Muscle of leg (tissue), 11 donors: Measurements from ENCODE around the gene LYRM4. TPM values are rescaled to one million over a fixed set of nuclear protein-coding genes. Genes with fewer than 3 reads are reported as not detected.
A peak's percentile ranks its signal among the peaks of the same experiment; 100 is the strongest.

Source experiments
- DNase-seq: peaks from one replicate; pipeline ENCODE4 v3.0.0; 2013
- H3K27ac ChIP-seq: one replicate; pipeline ENCODE4 v1.5.1; 2013; ENCODE audit warnings: mild to moderate bottlenecking, low read length, control low read depth
- H3K27me3 ChIP-seq: one replicate; pipeline ENCODE4 v1.6.1; 2013; ENCODE audit warnings: low read length; ENCODE audit not compliant: control insufficient read depth, insufficient read depth
- H3K36me3 ChIP-seq: one replicate; pipeline ENCODE4 v1.6.1; 2013; ENCODE audit warnings: low read length; ENCODE audit not compliant: control insufficient read depth, insufficient read depth
- H3K4me1 ChIP-seq: one replicate; pipeline ENCODE4 v1.6.1; 2013; ENCODE audit warnings: low read length; ENCODE audit not compliant: control insufficient read depth, insufficient read depth
- H3K4me3 ChIP-seq: one replicate; pipeline ENCODE4 v1.5.1; 2013; ENCODE audit warnings: low read length, control low read depth
- H3K9me3 ChIP-seq: replicated peaks from 2 replicates; pipeline ENCODE4 v1.6.1; 2013; ENCODE audit warnings: low read depth, low read length; ENCODE audit not compliant: control insufficient read depth
- WGBS: methylation state at CpG from one replicate; pipeline ENCODE4 v1.1.5; 2013; ENCODE audit warnings: missing lambda C conversion rate; ENCODE audit not compliant: insufficient coverage; 5-methylcytosine and 5-hydroxymethylcytosine counted together
- polyA plus RNA-seq, 8 donors: library from polyadenylated mRNA; unstranded; fragments of 120-200 nt; gene quantifications; one replicate each; pipeline versions ENCODE4 v1.2.1 to v1.2.3, GENCODE V29; 2013; ENCODE audit warnings: inconsistent platforms in 1 of 8, low replicate concordance in 1 of 8; ENCODE audit not compliant: insufficient read length in 8 of 8, insufficient read depth in 1 of 8
- total RNA-seq: library from RNA; stranded (reverse); fragments of 120-200 nt; gene quantifications from one replicate; pipeline ENCODE4 v1.2.4, GENCODE V29; 2013

LYRM4 gene
- total and polyA plus RNA-seq, 9 donors = 21.8 to 36.6 (median 29.4) TPM

- Histone ChIP-seq H3K4me3 (no peak overlapping the region), H3K4me1 (no peaks in the 10 kb centered on the region), H3K27ac (no peak overlapping the region), H3K27me3 (no peaks in the 10 kb centered on the region), H3K36me3 (no peaks in the 10 kb centered on the region), H3K9me3 (no peaks in the 10 kb centered on the region)
- no peak for DNase-seq
- WGBS = 20% methylated on average over 1 of the region's 5 CpGs
These were observed 9.4 kb upstream of the LYRM4 start for GRCh38 chr6:5270093-5270680.

GRCh38 chr6:5266423-5266822 lies 5.7 kb upstream of the LYRM4 start:
- WGBS = no CpG with 5 or more reads among the region's 2 CpGs
- H3K9me3 ChIP-seq = no peaks in the 10 kb centered on the region
- no peak for DNase-seq
- no peak overlapping the region for H3K4me3 ChIP-seq
- H3K36me3 ChIP-seq = no peaks in the 10 kb centered on the region
- H3K27ac ChIP-seq = no peak overlapping the region
- H3K4me1 ChIP-seq = no peaks in the 10 kb centered on the region
- no peaks in the 10 kb centered on the region for H3K27me3 ChIP-seq

GRCh38 chr6:5261545-5262109 lies 877 bp upstream of the LYRM4 start:
- peak overlapping the region; percentile 80 for H3K4me3 ChIP-seq
- no peak for DNase-seq
- H3K36me3 ChIP-seq = peaks cover 12% of the 10 kb centered on the region
- no peaks in the 10 kb centered on the region for H3K9me3 ChIP-seq
- H3K4me1 ChIP-seq = peaks cover 5% of the 10 kb centered on the region
- H3K27ac ChIP-seq = peak overlapping the region; percentile 95
- 0% methylated on average over 11 of the region's 19 CpGs for WGBS
- H3K27me3 ChIP-seq = no peaks in the 10 kb centered on the region

DNA sequence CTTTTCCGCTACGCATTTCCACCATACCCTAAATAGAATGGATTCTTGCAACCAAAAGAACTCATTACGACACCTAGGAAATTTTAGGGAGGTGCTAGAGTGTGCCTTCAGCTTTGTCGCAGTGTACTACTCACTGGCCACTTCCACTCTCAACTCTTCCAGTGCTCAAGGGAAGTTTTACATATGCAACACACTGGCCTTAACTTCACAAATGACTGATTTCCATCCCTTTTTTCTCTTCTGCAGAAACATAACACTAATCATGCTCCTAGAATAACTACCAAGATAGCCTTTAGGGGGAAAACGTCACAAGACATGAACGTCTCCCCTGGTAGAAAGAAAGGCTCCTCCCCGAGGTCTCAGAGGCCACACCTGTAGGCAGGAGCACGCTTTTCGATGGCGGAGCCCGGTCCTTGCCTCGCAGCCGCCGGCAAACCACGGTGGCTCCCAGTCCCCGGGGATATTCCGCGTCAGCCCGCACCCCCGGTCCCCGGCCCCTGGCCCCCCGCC lies 584 bp downstream of the LYRM4 start:
- Histone ChIP-seq H3K4me3 (peak overlapping the region; percentile 80), H3K27ac (peak overlapping the region; percentile 44), H3K9me3 (no peaks in the 10 kb centered on the region), H3K36me3 (peaks cover 12% of the 10 kb centered on the region), H3K27me3 (no peaks in the 10 kb centered on the region), H3K4me1 (peaks cover 5% of the 10 kb centered on the region)
- 0% methylated on average over 12 of the region's 22 CpGs for WGBS
- DNase-seq = peak; percentile 54

DNA sequence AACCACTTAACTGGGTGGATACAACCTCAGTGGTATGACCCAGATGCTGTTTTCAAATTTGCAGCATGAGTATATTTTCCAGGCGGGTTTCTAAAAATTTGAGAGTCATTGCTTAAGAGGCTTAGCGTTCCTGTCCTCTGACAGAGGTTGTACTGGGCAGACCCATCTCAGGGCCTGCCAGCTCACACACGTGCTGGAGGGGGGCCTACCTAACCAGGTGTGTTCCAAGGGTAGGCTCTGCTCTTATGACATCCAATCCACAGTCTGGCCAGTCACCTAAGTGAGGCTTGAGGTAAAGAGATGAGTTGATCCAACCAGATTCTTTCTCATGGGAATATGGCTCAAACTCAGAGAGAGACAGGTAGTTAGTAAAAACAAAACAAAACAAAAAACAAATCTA lies 1.3 kb downstream of the LYRM4 start:
- Histone ChIP-seq H3K4me3 (no peak overlapping the region), H3K27me3 (no peaks in the 10 kb centered on the region), H3K27ac (no peak overlapping the region), H3K9me3 (no peaks in the 10 kb centered on the region), H3K4me1 (peaks cover 5% of the 10 kb centered on the region), H3K36me3 (peaks cover 12% of the 10 kb centered on the region)
- no peak for DNase-seq
- WGBS = 67% methylated on average over 1 of the region's 3 CpGs

DNA sequence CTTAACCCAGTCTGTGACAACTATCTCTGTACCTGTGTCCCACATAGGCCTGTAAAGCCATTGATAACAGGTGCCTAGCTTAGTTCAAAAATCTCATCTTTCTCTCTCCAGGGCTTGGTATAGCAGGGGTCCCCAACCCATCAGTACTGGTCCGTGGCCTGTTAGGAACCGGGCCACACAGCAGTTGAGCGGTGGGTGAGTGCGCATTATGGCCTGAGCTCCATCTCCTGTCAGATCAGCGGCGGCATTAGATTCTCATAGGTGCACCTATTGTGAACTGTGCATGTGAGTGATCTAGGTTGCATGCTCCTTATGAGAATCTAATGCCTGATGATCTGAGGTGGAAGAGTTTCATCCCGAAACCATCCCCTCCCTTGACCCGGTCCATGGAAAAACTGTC lies 3.4 kb downstream of the LYRM4 start:
- Histone ChIP-seq H3K27ac (no peak overlapping the region), H3K27me3 (no peaks in the 10 kb centered on the region), H3K4me3 (no peak overlapping the region), H3K9me3 (no peaks in the 10 kb centered on the region), H3K36me3 (peaks cover 12% of the 10 kb centered on the region), H3K4me1 (peaks cover 5% of the 10 kb centered on the region)
- 98% methylated on average over 8 of the region's 8 CpGs for WGBS
- no peak for DNase-seq

DNA sequence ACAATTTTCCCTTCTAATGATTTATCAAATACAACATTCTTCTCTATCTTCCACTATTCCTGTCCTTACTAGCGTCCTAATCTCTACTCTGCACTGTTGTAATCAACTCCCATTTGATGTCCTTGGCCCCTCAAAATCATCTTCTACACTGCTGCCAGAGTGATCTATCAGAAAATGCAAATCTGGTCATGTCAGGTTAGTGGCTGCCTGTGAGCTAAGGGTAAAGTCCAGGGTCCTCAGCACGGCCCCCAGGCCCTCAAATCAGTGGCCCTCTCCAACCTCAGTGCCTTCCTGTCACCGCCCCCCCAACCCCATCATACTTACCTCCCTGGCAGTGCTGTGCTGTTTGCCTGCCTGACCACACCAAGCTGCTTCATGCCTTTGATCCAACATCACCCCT lies 3.8 kb downstream of the LYRM4 start:
- WGBS = 78% methylated on average over 3 of the region's 3 CpGs
- no peak overlapping the region for H3K4me3 ChIP-seq
- H3K27ac ChIP-seq = no peak overlapping the region
- peaks cover 12% of the 10 kb centered on the region for H3K36me3 ChIP-seq
- DNase-seq = no peak
- no peaks in the 10 kb centered on the region for H3K9me3 ChIP-seq
- peaks cover 5% of the 10 kb centered on the region for H3K4me1 ChIP-seq
- H3K27me3 ChIP-seq = no peaks in the 10 kb centered on the region

- H3K9me3 ChIP-seq = no peaks in the 10 kb centered on the region
These were observed 9.8 kb downstream of the LYRM4 start for GRCh38 chr6:5250911-5251310.

GRCh38 chr6:5250451-5250850 lies 10.3 kb downstream of the LYRM4 start:
- H3K27me3 ChIP-seq = no peaks in the 10 kb centered on the region
- H3K9me3 ChIP-seq = no peaks in the 10 kb centered on the region
- H3K36me3 ChIP-seq = no peaks in the 10 kb centered on the region
- no peak for DNase-seq
- H3K27ac ChIP-seq = no peak overlapping the region
- no peak overlapping the region for H3K4me3 ChIP-seq
- H3K4me1 ChIP-seq = no peaks in the 10 kb centered on the region
- no CpG with 5 or more reads among the region's 3 CpGs for WGBS

More at GRCh38 chr6:5250911-5251310, 9.8 kb downstream of the LYRM4 start:
- H3K27ac ChIP-seq = no peak overlapping the region
- H3K27me3 ChIP-seq = no peaks in the 10 kb centered on the region
- DNase-seq = peak; percentile 65
- H3K4me1 ChIP-seq = no peaks in the 10 kb centered on the region
- no peaks in the 10 kb centered on the region for H3K36me3 ChIP-seq
- no peak overlapping the region for H3K4me3 ChIP-seq
- WGBS = 33% methylated on average over 1 of the region's 4 CpGs

- no peak overlapping the region for H3K4me3 ChIP-seq
- no peak overlapping the region for H3K27ac ChIP-seq
- H3K27me3 ChIP-seq = no peaks in the 10 kb centered on the region
- 20% methylated on average over 1 of the region's 5 CpGs for WGBS
- H3K36me3 ChIP-seq = no peaks in the 10 kb centered on the region
- no peaks in the 10 kb centered on the region for H3K4me1 ChIP-seq
- H3K9me3 ChIP-seq = no peaks in the 10 kb centered on the region
- DNase-seq = no peak
These were observed 11.2 kb downstream of the LYRM4 start for GRCh38 chr6:5249451-5250122.
